Calu3 (cell line): ENCODE data around the gene CCDC93. TPM values are rescaled to one million over a fixed set of nuclear protein-coding genes. Genes with fewer than 3 reads are reported as not detected.

Experiments used
- BruUV-seq: library from RNA; stranded (reverse); fragments of 400-500 nt; replicated peaks from 2 replicates; lab custom pipeline; 2021; lab: Mats Ljungman, UMichigan
- CTCF ChIA-PET: fragments of 300-600 bp; sonication (Branson Sonifier 250); formaldehyde crosslinking; loops from one replicate; lab custom pipeline; 2022; ENCODE audit warnings: antibody characterized with exemption; lab: Charles Lee
- DNase-seq: peaks from one replicate; pipeline ENCODE4 v3.0.0; 2022
- H3K27ac Mint-ChIP-seq: one replicate; pipeline ENCODE4 v1.8.0; 2022; ENCODE audit warnings: mixed read lengths; ENCODE audit not compliant: unreplicated experiment
- H3K27me3 Mint-ChIP-seq: one replicate; pipeline ENCODE4 v1.8.0; 2022; ENCODE audit warnings: mixed read lengths; ENCODE audit not compliant: unreplicated experiment
- H3K36me3 Mint-ChIP-seq: one replicate; pipeline ENCODE4 v1.8.0; 2022; ENCODE audit warnings: mild to moderate bottlenecking, moderate library complexity, mixed read lengths; ENCODE audit not compliant: insufficient read depth, unreplicated experiment
- H3K4me1 Mint-ChIP-seq: one replicate; pipeline ENCODE4 v1.8.0; 2022; ENCODE audit warnings: mild to moderate bottlenecking, low read depth, mixed read lengths; ENCODE audit not compliant: unreplicated experiment
- H3K4me3 Mint-ChIP-seq: one replicate; pipeline ENCODE4 v1.8.0; 2022; ENCODE audit warnings: mild to moderate bottlenecking, low read depth, moderate library complexity, mixed read lengths; ENCODE audit not compliant: unreplicated experiment
- H3K9me3 Mint-ChIP-seq: one replicate; pipeline ENCODE4 v1.8.0; 2022; ENCODE audit warnings: low read depth, mixed read lengths; ENCODE audit not compliant: unreplicated experiment
- CTCF ChIP-seq: fragments of 200-600 bp; IDR thresholded peaks from one replicate; pipeline ENCODE4 v1.8.0; 2022; ENCODE audit warnings: antibody characterized with exemption; ENCODE audit not compliant: unreplicated experiment
- intact Hi-C: fragments of 100-400 bp; cut with micrococcal nuclease; formaldehyde crosslinking; loops from one replicate; pipeline ENCODE4 v1.10.0; 2022; ENCODE audit not compliant: unreplicated experiment
- total RNA-seq: library from RNA; stranded (reverse); gene quantifications from 2 replicates; pipeline ENCODE4 v1.2.3, GENCODE V29; 2022

The CCDC93 gene
- total RNA-seq, 1 experiment from 2014 or later = 57.3 TPM

- Mint-ChIP-seq H3K27ac (no peak overlapping the region), H3K4me1 (no peaks in the 10 kb centered on the region), H3K4me3 (no peak overlapping the region), H3K27me3 (no peaks in the 10 kb centered on the region), H3K36me3 (peaks cover 53% of the 10 kb centered on the region), H3K9me3 (no peaks in the 10 kb centered on the region)
- no TSS peak for BruUV-seq
- TF ChIP-seq CTCF = no peak
- DNase-seq = no peak
- CTCF ChIA-PET = no interaction called here
- intact Hi-C loops = no loop called here
Measured at GRCh38 chr2:117935456-117935855, 78.4 kb downstream of the CCDC93 start.

GRCh38 chr2:117933884-117934354 lies 80.0 kb downstream of the CCDC93 start:
- no peak for TF ChIP-seq CTCF
- CTCF ChIA-PET = no interaction called here
- H3K27me3 Mint-ChIP-seq = no peaks in the 10 kb centered on the region
- no peak overlapping the region for H3K27ac Mint-ChIP-seq
- intact Hi-C loops = no loop called here
- peaks cover 2% of the 10 kb centered on the region for H3K9me3 Mint-ChIP-seq
- no peak for DNase-seq
- H3K4me3 Mint-ChIP-seq = no peak overlapping the region
- BruUV-seq = no TSS peak
- H3K36me3 Mint-ChIP-seq = peaks cover 60% of the 10 kb centered on the region
- no peaks in the 10 kb centered on the region for H3K4me1 Mint-ChIP-seq

GRCh38 chr2:117931978-117932377 lies 81.9 kb downstream of the CCDC93 start:
- CTCF ChIA-PET = no interaction called here
- Mint-ChIP-seq H3K36me3 (peaks cover 61% of the 10 kb centered on the region), H3K4me3 (no peak overlapping the region), H3K27ac (no peak overlapping the region), H3K9me3 (peaks cover 2% of the 10 kb centered on the region), H3K27me3 (no peaks in the 10 kb centered on the region), H3K4me1 (no peaks in the 10 kb centered on the region)
- intact Hi-C loops = no loop called here
- no peak for TF ChIP-seq CTCF
- DNase-seq = no peak
- no TSS peak for BruUV-seq

GRCh38 chr2:117931266-117931665 lies 82.6 kb downstream of the CCDC93 start:
- intact Hi-C loops = no loop called here
- H3K9me3 Mint-ChIP-seq = peaks cover 2% of the 10 kb centered on the region
- H3K4me3 Mint-ChIP-seq = no peak overlapping the region
- no peak for DNase-seq
- H3K27me3 Mint-ChIP-seq = no peaks in the 10 kb centered on the region
- CTCF ChIA-PET = no interaction called here
- no peak for TF ChIP-seq CTCF
- BruUV-seq = no TSS peak
- peaks cover 56% of the 10 kb centered on the region for H3K36me3 Mint-ChIP-seq
- H3K4me1 Mint-ChIP-seq = no peaks in the 10 kb centered on the region
- H3K27ac Mint-ChIP-seq = no peak overlapping the region
